Activated naive CD4-positive, alpha-beta T cell treated with anti-CD3 and anti-CD28 coated beads for 36 hours (primary cell): ENCODE data around the gene ATXN2. TPM values are rescaled to one million over a fixed set of nuclear protein-coding genes. Genes with fewer than 3 reads are reported as not detected.

ENCODE experiments used
- CTCF ChIA-PET: fragments of 350-600 bp; sonication (Branson Sonifier 250); formaldehyde crosslinking; loops from one replicate; lab custom pipeline; 2021; ENCODE audit warnings: antibody characterized with exemption; lab: Charles Lee
- DNase-seq: peaks from one replicate; pipeline ENCODE4 v3.0.0-alpha.2; 2020
- H3K27ac Mint-ChIP-seq: one replicate; pipeline ENCODE4 v1.8.0; 2021; ENCODE audit warnings: mild to moderate bottlenecking, mixed read lengths
- H3K27me3 Mint-ChIP-seq: one replicate; pipeline ENCODE4 v1.8.0; 2021; ENCODE audit warnings: low read depth, mixed read lengths
- H3K36me3 Mint-ChIP-seq: one replicate; pipeline ENCODE4 v1.8.0; 2021; ENCODE audit warnings: low read depth, mixed read lengths
- H3K4me1 Mint-ChIP-seq: one replicate; pipeline ENCODE4 v1.8.0; 2021; ENCODE audit warnings: low read depth, mixed read lengths
- H3K4me3 Mint-ChIP-seq: one replicate; pipeline ENCODE4 v1.8.0; 2021; ENCODE audit warnings: mild to moderate bottlenecking, moderate library complexity, mixed read lengths
- H3K9me3 Mint-ChIP-seq: one replicate; pipeline ENCODE4 v1.8.0; 2021; ENCODE audit warnings: mixed read lengths
- intact Hi-C: fragments of 100-400 bp; cut with micrococcal nuclease; formaldehyde crosslinking; loops from one replicate; pipeline ENCODE4 v1.15.1; 2023
- total RNA-seq, 2 experiments: library from RNA; stranded (reverse); gene quantifications; one replicate each; pipeline ENCODE4 v1.2.3, GENCODE V29; 2021

Gene ATXN2
- total RNA-seq, 2 experiments from 2014 or later, result 30.6 to 31.5 TPM

DNA sequence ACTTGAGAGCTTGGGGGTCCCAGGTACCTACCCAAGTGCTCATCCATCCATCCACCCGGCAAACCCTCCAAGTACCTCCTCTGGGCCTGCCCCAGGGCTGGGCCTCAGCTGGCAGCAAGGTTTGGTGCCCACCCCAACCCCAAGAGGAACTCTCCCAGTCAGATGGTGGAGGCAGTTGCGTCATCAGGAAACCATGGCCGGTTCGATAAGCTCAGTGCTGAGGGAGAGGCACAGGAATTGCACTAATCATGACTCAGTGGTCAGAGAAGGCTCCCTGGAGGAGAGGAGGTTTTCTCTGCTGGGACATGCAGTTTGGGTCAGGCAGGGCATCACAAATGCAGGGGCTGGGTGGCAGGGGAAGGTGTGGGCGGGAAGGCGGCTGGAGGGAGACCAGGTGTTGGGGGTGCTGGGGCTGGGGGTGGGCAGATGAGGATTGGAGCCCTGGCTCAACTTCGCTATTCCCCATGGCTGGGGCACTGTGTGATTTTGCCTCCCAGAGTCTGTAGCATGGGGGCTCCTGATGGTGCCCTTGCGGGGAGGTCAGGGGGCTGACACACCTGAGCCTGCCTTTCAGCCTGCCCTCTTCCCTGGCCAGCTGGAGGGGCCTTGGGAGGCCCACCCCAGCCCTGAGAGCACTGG, 161.2 kb downstream of the ATXN2 start:
- Mint-ChIP-seq H3K27ac (no peak overlapping the region), H3K27me3 (no peaks in the 10 kb centered on the region), H3K4me1 (peaks cover 92% of the 10 kb centered on the region), H3K4me3 (no peak overlapping the region), H3K36me3 (peaks cover 5% of the 10 kb centered on the region), H3K9me3 (no peaks in the 10 kb centered on the region)
- intact Hi-C loops, result no loop called here
- CTCF ChIA-PET, result interaction anchor here (0.9 to 2.1 kb wide), 3 partner anchors 14 to 42 kb away, joined by 3 to 10 read pairs (median 4); no protein-coding TSS in a partner anchor
- DNase-seq, result no peak

DNA sequence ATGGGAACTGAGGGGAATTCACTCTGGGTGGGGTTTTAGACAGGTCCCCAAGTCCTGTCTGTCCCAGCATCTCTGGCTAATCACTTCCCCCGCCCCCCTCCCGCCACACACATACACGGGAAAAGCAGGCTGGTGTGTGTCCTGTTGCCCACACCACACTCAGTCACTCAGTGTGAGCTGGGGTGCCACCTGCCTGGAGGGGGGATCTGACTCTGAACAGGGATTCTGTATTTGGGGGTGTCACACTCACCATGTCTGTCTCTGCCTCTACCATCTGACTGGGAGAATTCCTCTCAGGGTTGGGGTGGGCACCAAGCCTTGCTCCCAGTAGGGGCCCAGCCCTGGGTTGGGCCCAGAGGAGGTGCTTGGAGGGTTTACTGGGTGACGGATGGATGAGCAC, 162.3 kb downstream of the ATXN2 start:
- no peak overlapping the region for H3K4me3 Mint-ChIP-seq
- CTCF ChIA-PET, result interaction anchor here (1.2 to 4.5 kb wide), 2 partner anchors 15 to 34 kb away, joined by 4 to 22 read pairs; no protein-coding TSS in a partner anchor
- peaks cover 93% of the 10 kb centered on the region for H3K4me1 Mint-ChIP-seq
- no peak overlapping the region for H3K27ac Mint-ChIP-seq
- H3K36me3 Mint-ChIP-seq, result peaks cover 8% of the 10 kb centered on the region
- no peaks in the 10 kb centered on the region for H3K27me3 Mint-ChIP-seq
- DNase-seq, result no peak
- no peaks in the 10 kb centered on the region for H3K9me3 Mint-ChIP-seq
- intact Hi-C loops, result no loop called here

DNA sequence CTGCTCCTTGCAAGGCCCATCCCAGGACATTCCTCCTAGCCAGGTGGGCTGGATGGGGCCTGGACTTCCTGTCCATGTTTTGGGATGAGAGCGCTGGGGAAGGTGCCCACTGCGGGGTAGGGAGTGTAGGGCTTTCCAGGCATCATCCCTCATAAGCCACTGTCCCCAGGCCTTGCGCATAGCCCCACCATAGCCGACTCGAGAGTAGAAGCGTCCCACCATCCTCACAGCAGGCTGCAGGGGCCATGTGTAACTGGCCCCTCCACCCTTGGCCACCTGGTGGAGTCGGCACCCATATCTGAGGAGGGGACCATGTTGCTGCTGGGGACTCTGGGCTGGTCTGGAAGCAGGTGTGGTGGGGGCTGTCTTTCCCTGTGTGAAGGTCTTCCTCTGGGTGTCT, 162.8 kb downstream of the ATXN2 start:
- H3K36me3 Mint-ChIP-seq, result peaks cover 13% of the 10 kb centered on the region
- H3K27me3 Mint-ChIP-seq, result no peaks in the 10 kb centered on the region
- CTCF ChIA-PET, result interaction anchor here (2.8 to 4.5 kb wide), 3 partner anchors 15 to 39 kb away, joined by 22 to 32 read pairs (median 25); no protein-coding TSS in a partner anchor
- no peak overlapping the region for H3K27ac Mint-ChIP-seq
- no peaks in the 10 kb centered on the region for H3K9me3 Mint-ChIP-seq
- no peak overlapping the region for H3K4me3 Mint-ChIP-seq
- H3K4me1 Mint-ChIP-seq, result peaks cover 93% of the 10 kb centered on the region
- intact Hi-C loops, result no loop called here
- no peak for DNase-seq

DNA sequence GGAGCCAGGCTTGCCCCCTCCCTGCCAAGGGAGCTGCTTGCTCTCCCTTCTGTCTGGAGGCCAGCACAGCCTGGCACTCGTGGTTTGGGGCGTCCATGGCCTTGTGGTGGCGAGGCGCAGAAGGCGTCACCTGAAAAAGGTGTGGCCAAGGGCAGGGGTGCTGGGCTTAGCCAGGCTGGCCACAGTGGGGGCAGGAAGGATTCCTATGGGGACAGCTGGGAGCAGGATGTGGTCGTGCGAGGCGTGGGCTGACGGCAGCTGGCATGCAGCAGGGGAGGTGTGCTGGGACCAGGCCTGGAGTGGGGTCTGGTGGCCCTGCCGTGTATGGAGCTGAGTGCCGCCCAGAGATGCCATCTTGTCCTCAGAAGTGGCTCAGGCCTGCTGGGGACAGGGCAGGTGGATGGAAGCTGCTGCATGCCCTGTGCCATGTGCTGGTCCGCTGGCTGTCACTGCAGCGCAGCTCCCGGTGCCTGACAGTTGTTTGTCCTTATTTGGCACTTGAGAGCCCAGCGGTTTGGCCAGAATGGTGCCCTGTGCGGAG, 163.4 kb downstream of the ATXN2 start:
- Mint-ChIP-seq H3K4me3 (no peak overlapping the region), H3K9me3 (no peaks in the 10 kb centered on the region), H3K27me3 (no peaks in the 10 kb centered on the region), H3K4me1 (peaks cover 91% of the 10 kb centered on the region), H3K36me3 (peaks cover 13% of the 10 kb centered on the region), H3K27ac (peak overlapping the region; percentile 92)
- CTCF ChIA-PET, result interaction anchor here (1.0 to 4.5 kb wide), 6 partner anchors 8 to 39 kb away, joined by 3 to 32 read pairs (median 16); no protein-coding TSS in a partner anchor
- DNase-seq, result no peak
- intact Hi-C loops, result no loop called here

DNA sequence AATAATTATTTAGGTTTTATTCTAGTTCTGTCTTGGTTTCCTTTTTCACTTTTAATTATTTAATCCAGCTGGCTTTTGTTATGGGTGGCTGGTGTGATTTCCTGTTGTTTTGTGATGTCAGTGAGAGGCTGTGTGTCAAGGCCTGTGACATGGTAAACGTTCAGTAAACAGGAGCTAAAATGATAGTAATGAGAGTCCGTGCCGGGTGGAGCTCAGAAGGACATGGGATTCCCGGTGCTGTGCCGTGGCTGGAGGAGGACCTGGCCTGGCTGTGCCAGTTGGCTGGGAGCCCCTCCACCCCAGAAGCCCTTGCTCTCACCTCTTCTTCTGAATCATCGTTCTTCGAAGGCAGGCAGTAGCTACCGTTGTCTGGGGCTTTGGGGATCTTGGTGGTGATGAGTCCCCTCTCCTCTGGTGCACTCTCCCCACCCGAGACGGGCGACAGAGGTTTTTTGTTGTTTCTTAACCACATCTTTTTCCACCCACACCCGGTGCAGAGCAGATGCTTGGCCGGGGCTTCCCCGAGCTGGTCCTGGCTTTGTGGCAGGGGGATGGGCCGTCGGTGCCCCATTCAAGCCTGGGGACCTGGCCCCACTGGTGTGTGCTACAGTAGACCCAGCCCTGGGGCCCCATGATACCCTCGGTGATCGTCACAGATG, 164.3 kb downstream of the ATXN2 start:
- H3K27ac Mint-ChIP-seq, result peak overlapping the region; percentile 92
- peak; percentile 89 for DNase-seq
- H3K9me3 Mint-ChIP-seq, result no peaks in the 10 kb centered on the region
- CTCF ChIA-PET, result interaction anchor here (0.8 to 4.5 kb wide), 8 partner anchors 9 to 38 kb away, joined by 3 to 32 read pairs (median 7); no protein-coding TSS in a partner anchor
- peaks cover 15% of the 10 kb centered on the region for H3K36me3 Mint-ChIP-seq
- peaks cover 91% of the 10 kb centered on the region for H3K4me1 Mint-ChIP-seq
- H3K4me3 Mint-ChIP-seq, result peak overlapping the region; percentile 56
- intact Hi-C loops, result loop anchor here (1.0 to 5.0 kb wide), 4 partner anchors 8 to 858 kb away; partner anchors contain the start of gene TRAFD1
- no peaks in the 10 kb centered on the region for H3K27me3 Mint-ChIP-seq

DNA sequence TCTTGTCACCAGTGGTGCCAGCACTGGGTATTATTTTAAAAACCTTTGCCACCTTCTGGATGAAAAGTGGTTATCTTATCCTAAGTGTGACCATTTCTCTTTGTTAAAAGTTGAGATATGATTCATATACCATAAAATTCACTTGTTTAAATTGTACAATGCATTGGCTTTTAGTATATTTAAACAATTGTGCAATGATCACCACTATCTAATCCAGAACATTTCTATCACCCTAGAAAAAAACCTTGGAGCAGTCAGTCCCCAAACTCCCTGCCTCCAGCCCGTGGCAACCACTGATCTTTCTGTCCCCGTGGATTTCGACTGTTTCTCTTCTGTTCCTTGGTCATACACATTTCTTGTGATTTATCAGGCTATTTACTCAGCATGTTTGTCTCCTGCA, 165.1 kb downstream of the ATXN2 start:
- peak overlapping the region; percentile 56 for H3K4me3 Mint-ChIP-seq
- intact Hi-C loops, result loop anchor here (1.0 to 5.0 kb wide), 4 partner anchors 9 to 857 kb away; partner anchors contain the start of gene TRAFD1
- H3K9me3 Mint-ChIP-seq, result no peaks in the 10 kb centered on the region
- CTCF ChIA-PET, result interaction anchor here (1.0 to 4.5 kb wide), 5 partner anchors 10 to 37 kb away, joined by 3 to 32 read pairs (median 22); no protein-coding TSS in a partner anchor
- peak overlapping the region; percentile 92 for H3K27ac Mint-ChIP-seq
- no peak for DNase-seq
- H3K27me3 Mint-ChIP-seq, result no peaks in the 10 kb centered on the region
- H3K36me3 Mint-ChIP-seq, result peaks cover 15% of the 10 kb centered on the region
- peaks cover 95% of the 10 kb centered on the region for H3K4me1 Mint-ChIP-seq

DNA sequence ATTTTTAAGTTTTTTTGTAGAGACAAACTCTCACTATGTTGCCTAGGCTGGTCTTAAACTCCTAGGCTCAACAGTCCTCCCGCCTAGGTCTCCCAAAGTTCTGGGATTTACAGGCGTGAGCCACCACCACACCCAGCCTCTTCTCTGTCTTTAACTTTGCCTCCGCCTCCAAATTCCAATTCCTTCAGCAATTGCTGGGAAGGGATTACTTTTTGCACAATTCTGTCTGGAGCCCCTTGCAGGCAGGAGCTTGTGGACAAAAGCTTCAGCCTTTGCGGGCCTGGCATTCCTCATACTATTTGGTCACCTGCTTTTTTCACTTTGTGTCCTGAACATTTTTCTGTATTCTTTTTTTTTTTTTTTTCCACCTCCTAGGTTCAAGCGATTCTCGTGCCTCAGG, 167.3 kb downstream of the ATXN2 start:
- peaks cover 13% of the 10 kb centered on the region for H3K36me3 Mint-ChIP-seq
- H3K27me3 Mint-ChIP-seq, result no peaks in the 10 kb centered on the region
- peaks cover 93% of the 10 kb centered on the region for H3K4me1 Mint-ChIP-seq
- intact Hi-C loops, result loop anchor here (5.0 kb wide), 3 partner anchors 654 to 854 kb away; partner anchors contain the start of gene TRAFD1
- CTCF ChIA-PET, result interaction anchor here (0.7 to 9.3 kb wide), 5 partner anchors 10 to 34 kb away, joined by 3 to 52 read pairs (median 17); no protein-coding TSS in a partner anchor
- H3K4me3 Mint-ChIP-seq, result no peak overlapping the region
- no peaks in the 10 kb centered on the region for H3K9me3 Mint-ChIP-seq
- DNase-seq, result no peak
- H3K27ac Mint-ChIP-seq, result peak overlapping the region; percentile 74

DNA sequence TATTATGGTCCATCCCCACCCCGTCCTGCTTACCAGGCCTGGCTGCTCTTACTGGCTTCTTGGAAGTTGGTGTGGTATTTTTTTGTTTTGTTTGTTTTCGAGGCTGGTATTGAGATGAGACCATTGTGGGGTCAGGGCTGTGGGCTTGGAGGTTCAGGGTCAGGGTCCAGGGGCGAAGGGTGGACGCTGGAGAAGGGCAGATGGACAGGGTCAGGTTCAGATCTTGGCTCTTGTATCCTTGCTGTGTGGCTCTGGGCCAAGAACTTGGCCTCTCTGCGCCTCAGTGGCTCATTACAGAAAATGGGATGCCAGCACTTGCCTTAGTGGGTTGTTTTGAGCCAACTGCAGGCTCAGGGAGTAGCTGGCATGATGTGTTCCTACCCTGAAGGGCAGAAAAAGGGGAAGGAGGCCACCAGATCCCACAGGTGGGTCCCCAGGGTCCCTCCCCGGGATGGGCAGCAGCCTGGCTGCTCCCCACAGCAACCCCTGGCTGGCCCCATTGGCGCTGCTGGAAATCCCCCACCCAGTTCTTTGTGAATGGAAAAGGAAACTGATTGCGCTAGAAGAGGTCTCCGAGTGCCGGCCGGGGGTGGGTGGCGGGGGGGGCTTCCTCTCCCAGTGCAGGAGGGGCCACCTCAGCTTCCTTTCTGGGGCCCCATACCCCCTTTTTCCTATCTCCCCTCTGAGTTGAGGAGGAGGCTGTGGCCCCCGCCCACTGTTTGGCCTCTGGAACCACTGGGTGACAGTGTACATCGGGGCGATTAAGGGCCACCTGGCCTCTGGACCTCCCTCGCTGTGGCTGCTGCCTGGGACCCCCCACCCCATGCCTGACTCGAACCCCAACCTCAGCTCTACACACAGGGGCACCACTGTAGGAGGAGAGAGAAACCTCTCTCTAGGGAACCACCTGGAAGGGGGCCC, 168.4 kb downstream of the ATXN2 start:
- intact Hi-C loops, result loop anchor here (1.0 to 5.0 kb wide), 5 partner anchors 15 to 853 kb away; partner anchors contain the start of gene TRAFD1
- H3K4me3 Mint-ChIP-seq, result peak overlapping the region; percentile 84
- no peaks in the 10 kb centered on the region for H3K9me3 Mint-ChIP-seq
- peak; percentile 87 for DNase-seq
- CTCF ChIA-PET, result interaction anchor here (0.6 to 9.3 kb wide), 10 partner anchors 12 to 384 kb away, joined by 3 to 52 read pairs (median 4); no protein-coding TSS in a partner anchor
- peaks cover 13% of the 10 kb centered on the region for H3K36me3 Mint-ChIP-seq
- H3K4me1 Mint-ChIP-seq, result peaks cover 93% of the 10 kb centered on the region
- peak overlapping the region; percentile 99 for H3K27ac Mint-ChIP-seq
- no peaks in the 10 kb centered on the region for H3K27me3 Mint-ChIP-seq

DNA sequence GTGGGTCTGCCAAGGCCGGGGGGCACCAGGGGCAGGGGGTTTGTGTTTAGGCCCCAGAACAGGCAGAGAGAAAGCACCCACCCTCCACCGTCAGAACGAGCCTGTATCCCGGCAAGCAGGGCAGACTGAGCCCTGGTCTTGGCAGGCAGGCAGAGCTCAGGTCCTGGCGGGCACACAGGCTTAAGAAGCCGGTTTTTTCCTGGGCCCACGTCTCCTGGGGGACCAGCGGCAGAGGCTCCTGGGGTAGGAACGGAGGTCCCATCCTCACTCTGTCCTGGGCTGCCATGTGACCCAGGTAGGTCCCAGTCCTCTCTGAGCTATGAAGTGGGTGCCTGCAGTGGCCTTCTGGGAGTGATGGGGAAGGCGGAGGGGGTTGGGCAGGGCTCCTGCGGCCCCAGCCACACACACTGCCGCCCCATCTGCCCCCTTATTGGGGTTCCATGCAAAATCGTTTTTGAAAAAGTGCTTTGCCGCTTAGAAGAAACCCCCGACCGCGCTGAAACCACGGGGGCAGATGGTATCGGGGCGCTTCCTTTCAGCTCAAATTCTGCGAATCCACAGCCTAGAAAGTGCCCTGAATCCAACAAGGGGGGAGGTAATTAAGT, 169.2 kb downstream of the ATXN2 start:
- peak overlapping the region; percentile 99 for H3K27ac Mint-ChIP-seq
- peak overlapping the region; percentile 84 for H3K4me3 Mint-ChIP-seq
- H3K36me3 Mint-ChIP-seq, result peaks cover 15% of the 10 kb centered on the region
- DNase-seq, result peak; percentile 62
- peaks cover 93% of the 10 kb centered on the region for H3K4me1 Mint-ChIP-seq
- no peaks in the 10 kb centered on the region for H3K27me3 Mint-ChIP-seq
- H3K9me3 Mint-ChIP-seq, result no peaks in the 10 kb centered on the region
- CTCF ChIA-PET, result interaction anchor here (0.6 to 9.3 kb wide), 10 partner anchors 12 to 384 kb away, joined by 3 to 52 read pairs (median 4); no protein-coding TSS in a partner anchor
- intact Hi-C loops, result loop anchor here (1.0 to 5.0 kb wide), 5 partner anchors 15 to 853 kb away; partner anchors contain the start of gene TRAFD1

DNA sequence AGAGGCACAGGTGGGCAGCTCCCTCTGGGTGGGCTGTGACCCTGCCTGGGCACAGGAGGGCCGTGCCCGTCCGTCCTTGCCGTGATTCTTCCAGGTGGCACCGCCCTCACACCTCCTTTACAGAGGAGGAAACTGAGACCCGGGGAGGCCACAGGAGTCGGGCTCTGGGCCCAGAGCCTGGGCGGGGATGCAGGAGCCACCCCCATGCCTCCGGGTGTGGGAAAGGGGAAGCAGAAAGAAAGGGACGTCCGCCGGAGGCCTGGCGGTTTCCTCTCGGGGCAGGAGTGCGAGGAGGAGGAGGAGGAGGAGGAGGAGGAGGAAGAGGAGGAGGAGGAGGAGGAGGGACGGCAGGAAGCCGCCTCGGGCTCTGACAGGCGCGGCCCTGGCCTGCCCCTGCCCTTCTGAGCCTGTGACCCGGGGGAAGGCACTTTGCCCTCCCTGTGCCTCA, 170.4 kb downstream of the ATXN2 start:
- CTCF ChIA-PET, result interaction anchor here (0.6 to 9.3 kb wide), 5 partner anchors 22 to 31 kb away, joined by 3 to 52 read pairs (median 20); partner anchors contain the start of gene SH2B3
- no peaks in the 10 kb centered on the region for H3K27me3 Mint-ChIP-seq
- peak; percentile 54 for DNase-seq
- intact Hi-C loops, result no loop called here
- no peaks in the 10 kb centered on the region for H3K9me3 Mint-ChIP-seq
- H3K27ac Mint-ChIP-seq, result peak overlapping the region; percentile 84
- H3K36me3 Mint-ChIP-seq, result peaks cover 15% of the 10 kb centered on the region
- H3K4me1 Mint-ChIP-seq, result peaks cover 91% of the 10 kb centered on the region
- H3K4me3 Mint-ChIP-seq, result peak overlapping the region; percentile 84
